GM12865 (cell line): Measurements from ENCODE around the gene C1orf232.
A peak's percentile ranks its signal among the peaks of the same experiment; 100 is the strongest.

Experiments used
- DNase-seq: peaks from one replicate; pipeline ENCODE4 v3.0.0; 2010; ENCODE audit warnings: low read depth
- H3K4me3 ChIP-seq: 2 replicates; pipeline ENCODE4 v1.5.1; 2011; ENCODE audit warnings: mild to moderate bottlenecking, low read depth, low read length, control low read depth
- CTCF ChIP-seq: IDR thresholded peaks from 2 replicates; pipeline ENCODE4 v1.5.1; 2011; ENCODE audit warnings: low read length, control low read depth, low read depth, inconsistent platforms; ENCODE audit not compliant: insufficient read depth; ENCODE audit errors: missing control alignments

Gene C1orf232

GRCh38 chr1:26124418-26125331 is 44.1 kb downstream of the C1orf232 start:
- no peak overlapping the region for H3K4me3 ChIP-seq
- no peak for DNase-seq
- TF ChIP-seq CTCF: no peak

DNA sequence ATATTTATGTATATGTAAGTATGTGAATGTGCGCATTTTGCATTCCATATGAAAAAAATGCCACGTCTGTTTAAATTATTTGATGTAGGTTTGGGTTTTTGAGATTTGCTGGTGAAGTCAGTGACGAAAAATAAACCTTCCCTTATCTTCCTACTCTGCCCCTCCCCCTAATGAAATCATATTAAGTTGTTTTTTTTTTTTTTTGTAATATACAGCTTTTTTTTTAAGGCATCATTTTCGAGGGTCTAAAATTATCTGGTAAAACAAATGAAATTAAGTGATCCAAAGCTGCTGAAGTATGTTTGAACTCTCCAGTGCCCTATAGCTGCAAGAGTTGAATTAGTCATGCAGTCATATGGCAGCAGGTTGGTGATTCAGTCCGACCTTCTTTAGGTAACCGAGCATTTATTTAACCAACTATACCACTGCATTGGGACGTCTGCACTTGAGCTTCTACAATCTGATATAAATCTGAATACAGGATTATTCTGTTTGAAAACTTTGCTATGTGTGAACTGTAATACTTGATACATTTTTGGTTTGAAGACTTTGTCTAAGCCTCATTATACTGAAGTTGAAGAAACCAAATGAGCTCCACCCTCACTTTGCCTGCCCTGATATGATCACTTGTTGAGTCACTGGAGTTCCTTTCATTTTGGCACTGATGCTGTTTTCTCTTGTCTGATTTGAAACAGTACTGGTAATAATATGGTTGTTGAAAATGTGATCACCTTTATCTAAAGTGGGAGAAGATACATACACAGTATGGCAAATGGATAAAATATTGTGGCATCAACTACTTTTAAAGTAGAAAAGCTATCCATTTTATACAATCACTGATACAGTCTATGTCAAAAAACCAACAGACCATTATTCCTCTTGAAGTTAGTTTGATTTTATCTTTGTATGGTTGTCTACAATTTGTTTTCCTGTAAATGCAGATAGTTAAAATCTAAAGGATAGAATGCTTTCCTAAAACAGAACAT is 45.5 kb downstream of the C1orf232 start:
- DNase-seq: no peak
- no peak for TF ChIP-seq CTCF
- no peak overlapping the region for H3K4me3 ChIP-seq

DNA sequence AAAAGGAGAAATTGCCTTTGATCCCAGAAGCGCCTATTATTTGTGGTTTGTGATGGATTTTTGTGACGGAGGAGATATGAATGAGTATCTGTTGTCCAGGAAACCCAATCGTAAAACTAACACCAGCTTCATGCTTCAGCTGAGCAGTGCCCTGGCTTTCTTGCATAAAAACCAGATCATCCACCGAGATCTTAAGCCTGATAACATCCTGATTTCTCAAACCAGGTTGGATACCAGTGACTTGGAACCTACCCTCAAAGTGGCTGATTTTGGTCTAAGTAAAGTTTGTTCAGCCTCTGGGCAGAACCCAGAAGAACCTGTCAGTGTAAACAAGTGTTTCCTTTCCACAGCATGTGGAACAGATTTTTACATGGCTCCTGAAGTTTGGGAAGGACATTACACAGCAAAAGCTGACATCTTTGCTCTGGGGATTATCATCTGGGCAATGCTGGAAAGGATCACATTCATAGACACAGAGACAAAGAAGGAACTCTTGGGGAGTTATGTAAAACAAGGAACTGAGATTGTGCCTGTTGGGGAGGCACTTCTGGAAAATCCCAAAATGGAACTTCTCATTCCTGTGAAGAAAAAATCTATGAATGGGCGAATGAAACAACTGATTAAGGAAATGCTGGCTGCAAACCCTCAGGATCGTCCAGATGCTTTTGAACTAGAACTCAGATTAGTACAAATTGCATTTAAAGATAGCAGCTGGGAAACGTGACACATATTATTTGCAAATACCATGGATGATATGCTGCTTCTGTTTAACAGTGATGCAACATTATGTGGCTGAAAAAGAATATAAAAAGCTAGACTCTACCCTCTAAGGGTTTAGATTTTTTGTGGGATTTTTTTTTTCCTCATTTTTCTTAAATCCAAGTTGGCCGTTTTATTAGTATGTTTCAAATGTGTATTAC is 46.6 kb downstream of the C1orf232 start:
- TF ChIP-seq CTCF: no peak
- H3K4me3 ChIP-seq: no peak overlapping the region
- no peak for DNase-seq

GRCh38 chr1:26119892-26120608 is 48.7 kb downstream of the C1orf232 start:
- TF ChIP-seq CTCF: no peak
- peak; percentile 34 for DNase-seq
- no peak overlapping the region for H3K4me3 ChIP-seq

DNA sequence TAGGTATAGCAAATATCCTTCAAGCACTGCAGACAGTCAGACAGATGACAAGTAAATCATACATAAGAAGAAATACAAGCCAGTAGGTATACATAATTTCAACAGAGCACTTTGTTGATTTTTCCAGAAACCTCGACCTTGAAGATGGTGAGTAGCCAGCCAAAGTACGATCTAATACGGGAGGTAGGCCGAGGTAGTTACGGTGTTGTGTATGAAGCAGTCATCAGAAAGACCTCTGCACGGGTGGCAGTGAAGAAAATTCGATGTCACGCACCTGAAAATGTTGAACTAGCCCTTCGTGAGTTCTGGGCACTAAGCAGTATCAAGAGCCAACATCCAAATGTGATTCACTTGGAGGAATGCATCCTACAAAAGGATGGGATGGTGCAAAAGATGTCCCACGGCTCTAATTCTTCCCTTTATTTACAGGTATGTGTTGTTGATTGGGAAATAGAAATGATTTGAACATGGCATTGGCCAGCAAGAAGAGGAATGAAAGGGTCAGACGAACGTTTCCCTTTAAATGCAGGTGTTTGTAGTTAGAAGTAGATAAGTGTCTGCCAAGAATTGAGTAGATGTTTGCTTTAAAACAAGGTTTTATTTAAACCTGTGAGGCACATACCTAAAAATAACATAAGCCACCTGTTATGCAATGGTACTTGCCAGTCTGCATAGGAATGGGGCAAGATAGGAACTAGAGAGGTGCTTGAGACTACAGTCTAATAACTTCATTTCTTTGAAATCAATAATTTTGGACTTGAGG is 54.4 kb downstream of the C1orf232 start:
- DNase-seq: no peak
- no peak for TF ChIP-seq CTCF
- H3K4me3 ChIP-seq: no peak overlapping the region
